ENCODE data around the gene DMRTA1.
"Not testable (repeated sequence)": the region's sequence is repeated elsewhere in the genome, so short reads cannot be mapped to it uniquely, and the experiment has no call there.

The DMRTA1 gene, protein sequence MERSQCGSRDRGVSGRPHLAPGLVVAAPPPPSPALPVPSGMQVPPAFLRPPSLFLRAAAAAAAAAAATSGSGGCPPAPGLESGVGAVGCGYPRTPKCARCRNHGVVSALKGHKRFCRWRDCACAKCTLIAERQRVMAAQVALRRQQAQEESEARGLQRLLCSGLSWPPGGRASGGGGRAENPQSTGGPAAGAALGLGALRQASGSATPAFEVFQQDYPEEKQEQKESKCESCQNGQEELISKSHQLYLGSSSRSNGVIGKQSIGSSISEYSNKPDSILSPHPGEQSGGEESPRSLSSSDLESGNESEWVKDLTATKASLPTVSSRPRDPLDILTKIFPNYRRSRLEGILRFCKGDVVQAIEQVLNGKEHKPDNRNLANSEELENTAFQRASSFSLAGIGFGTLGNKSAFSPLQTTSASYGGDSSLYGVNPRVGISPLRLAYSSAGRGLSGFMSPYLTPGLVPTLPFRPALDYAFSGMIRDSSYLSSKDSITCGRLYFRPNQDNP

GRCh38 chr9:22446589-22446949, at the start of gene DMRTA1:
Gene DMRTA1 (plus strand): TSS chr9:22446824. CDS start chr9:22447066, 242 bp downstream.
- DNase-seq = peak; percentile 25

DNA sequence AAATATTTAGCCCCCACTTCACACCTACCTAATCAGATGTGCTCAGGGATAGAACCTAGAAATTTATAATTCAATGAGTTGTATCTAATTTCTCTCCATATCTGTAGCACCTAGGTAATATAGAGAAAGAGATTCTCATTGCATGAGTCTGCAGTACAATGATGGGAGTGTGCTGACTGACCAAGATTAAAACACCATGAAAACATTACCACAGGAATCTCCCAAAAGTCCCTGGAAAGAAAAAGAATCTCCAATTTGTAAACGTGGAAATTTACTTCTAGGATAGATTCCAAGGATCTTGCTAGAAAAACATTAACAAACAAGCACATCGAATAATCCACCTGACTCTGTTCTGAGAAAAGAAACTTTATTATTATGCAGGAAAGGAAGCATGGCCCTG, 45.0 kb upstream of the DMRTA1 start:
- no peak for DNase-seq

DNA sequence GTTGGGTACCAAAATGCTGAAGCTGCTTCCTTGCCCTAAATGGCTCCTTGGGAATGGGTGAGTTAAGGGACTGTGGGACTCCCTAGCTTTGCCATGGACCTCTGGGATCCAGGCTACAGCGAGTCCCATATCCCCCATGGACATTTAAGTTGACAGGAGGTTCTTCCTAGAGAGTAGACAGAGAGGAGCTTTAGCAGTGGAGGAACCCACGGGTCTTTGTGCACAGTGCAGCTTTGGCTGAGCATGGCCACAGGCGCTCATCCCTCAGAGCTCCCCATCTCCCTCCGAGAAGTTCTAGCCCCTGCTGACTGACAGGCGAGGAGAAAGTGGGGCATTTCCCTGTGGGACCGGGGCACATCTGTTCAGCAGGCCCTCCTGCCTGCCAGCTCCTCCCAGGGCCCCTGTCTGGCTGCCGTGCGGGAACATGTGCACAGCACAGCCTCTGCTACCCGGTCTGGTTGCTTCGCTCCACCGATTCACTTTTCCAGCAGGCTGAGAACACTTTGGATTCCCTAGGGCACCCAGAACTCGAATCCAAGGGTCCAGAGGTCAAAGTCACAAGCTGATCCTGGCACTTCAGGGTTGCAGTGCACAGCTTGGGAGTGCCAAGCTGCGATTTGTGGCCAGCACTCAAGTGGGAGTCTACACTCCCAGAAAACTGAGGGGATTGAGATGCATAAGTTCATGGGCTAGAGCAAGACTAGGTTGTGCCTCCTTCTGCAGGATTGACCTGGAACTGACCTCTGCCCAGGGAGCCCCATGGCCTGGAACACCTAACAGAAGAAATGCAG, 40.6 kb upstream of the DMRTA1 start:
- no peak for DNase-seq

DNA sequence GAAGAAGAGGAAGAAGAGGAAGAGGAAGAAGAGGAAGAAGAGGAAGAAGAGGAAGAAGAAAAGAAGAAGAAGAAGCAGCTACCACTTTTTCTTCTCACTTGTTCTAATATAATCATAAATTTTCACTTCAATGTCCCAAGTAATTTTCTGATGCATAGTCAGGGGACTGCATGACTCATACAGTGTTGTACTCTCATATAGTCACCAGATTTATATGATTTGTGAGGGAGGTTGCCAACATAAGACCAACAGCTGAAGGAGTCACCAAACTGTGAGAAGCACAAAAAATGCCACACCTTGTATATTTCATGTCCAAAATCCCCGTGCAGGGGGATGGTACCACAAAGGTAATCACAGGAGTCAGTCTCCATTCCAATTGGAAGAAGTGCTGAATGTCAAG, 32.7 kb upstream of the DMRTA1 start:
- no peak for DNase-seq

- no peak for DNase-seq
Observed at GRCh38 chr9:22415941-22416691, 30.5 kb upstream of the DMRTA1 start.

GRCh38 chr9:22416692-22417060, 29.9 kb upstream of the DMRTA1 start:
- no peak for DNase-seq

DNA sequence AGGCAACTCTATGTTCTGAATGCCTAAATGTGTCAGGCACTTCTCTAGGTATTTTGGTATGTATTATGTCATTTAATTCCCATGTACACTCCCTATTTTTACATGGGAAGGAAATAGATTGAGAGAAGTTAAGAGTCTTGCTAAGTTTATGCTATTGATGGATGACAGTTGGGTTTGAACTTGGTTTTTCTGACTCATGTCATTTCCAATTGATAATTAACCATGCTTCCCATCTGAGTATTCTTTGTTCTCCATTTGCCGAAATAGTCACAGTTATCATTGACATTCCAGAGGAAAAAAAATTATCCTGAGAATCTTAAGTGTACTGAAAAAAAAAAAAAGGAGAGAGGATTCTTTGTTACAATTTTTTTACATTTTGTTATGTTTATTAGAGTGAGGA, 23.1 kb upstream of the DMRTA1 start:
- DNase-seq = no peak

DNA sequence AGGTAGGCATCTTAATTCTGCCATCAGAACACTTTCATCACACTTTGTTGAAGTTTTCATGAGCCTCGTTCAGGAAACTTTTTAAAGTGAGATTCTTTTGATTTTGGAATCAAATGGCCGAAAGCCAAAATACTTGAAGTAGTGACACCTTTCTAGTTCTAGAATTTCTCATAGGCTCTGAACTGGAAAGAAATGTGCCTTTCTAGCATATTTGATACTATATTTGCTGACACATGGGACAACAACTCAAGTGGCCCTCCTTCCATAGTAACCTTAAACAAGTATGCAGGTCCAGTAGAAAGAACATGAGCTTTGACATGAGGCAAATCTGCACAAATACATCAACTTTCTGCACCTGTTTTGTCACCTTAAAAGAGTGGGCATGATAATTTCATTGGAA, 22.0 kb upstream of the DMRTA1 start:
- DNase-seq = no peak

GRCh38 chr9:22425551-22425950, 21.1 kb upstream of the DMRTA1 start:
- DNase-seq = no peak

GRCh38 chr9:22427226-22427880, 19.3 kb upstream of the DMRTA1 start:
- no peak for DNase-seq

GRCh38 chr9:22433691-22434090, 12.9 kb upstream of the DMRTA1 start:
- no peak for DNase-seq

GRCh38 chr9:22435252-22435651, 11.4 kb upstream of the DMRTA1 start:
- DNase-seq = not testable (repeated sequence)

DNA sequence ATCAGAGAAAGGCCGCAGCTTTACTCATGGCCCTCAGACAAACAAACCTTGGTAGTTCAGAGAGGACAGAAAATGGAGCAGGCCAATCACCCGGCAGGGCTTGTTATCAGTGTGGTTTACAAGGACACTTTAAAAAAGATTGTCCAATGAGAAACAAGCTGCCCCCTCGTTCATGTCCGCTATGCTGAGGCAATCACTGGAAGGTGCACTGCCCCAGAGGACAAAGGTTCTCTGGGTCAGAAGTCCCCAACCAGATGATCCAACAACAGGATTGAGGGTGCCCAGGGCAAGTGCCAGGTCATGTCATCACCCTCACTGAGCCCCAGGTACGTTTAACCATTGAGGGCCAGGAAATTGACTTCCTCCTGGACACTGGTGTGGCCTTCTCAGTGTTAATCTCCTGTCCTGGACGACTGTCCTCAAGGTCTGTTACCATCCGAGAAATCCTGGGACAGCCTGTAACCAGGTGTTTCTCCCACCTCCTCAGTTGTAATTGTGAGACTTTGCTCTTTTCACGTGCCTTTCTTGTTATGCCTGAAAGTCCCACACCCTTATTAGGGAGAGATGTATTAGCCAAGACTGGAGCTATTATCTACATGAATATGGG, 9.1 kb upstream of the DMRTA1 start:
- not testable (repeated sequence) for DNase-seq

DNA sequence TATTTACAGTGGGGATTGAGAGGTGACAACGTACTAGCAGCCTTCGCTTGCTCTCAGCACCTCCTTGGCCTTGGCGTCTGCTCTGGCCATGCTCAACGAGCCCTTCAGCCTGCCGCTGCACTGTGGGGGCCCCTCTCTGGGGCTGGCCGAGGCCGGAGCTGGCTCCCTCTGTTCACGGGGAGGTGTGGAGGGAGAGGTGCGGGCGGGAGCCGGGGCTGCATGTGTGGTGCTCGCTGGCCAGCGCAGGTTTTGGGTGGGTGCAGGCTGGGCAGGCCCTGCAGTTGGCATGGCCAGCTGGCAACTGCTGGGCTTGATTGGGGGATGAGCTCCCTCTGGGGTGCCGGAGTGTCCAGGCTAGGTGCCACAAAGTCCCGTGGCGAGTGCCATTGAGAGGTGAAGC, 5.8 kb upstream of the DMRTA1 start:
- DNase-seq = no peak

DNA sequence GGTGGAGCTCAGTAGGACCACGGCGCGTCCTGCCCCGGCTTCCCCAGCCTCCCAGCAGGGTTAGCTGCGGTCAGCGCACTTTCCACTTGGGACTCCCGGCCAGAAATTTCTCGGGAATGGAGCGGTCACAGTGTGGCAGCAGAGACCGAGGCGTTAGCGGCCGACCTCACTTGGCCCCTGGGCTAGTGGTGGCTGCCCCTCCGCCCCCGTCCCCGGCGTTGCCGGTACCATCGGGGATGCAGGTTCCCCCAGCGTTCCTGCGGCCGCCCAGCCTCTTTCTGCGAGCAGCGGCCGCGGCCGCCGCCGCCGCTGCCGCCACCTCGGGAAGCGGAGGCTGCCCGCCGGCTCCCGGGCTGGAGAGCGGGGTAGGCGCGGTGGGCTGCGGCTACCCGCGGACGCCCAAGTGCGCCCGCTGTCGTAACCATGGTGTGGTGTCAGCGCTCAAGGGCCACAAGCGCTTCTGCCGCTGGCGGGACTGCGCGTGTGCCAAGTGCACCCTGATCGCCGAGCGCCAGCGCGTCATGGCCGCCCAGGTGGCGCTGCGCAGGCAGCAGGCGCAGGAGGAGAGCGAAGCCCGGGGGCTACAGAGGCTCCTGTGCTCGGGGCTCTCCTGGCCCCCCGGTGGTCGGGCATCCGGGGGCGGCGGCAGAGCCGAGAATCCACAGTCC, 460 bp downstream of the DMRTA1 start:
- DNase-seq = no peak

DNA sequence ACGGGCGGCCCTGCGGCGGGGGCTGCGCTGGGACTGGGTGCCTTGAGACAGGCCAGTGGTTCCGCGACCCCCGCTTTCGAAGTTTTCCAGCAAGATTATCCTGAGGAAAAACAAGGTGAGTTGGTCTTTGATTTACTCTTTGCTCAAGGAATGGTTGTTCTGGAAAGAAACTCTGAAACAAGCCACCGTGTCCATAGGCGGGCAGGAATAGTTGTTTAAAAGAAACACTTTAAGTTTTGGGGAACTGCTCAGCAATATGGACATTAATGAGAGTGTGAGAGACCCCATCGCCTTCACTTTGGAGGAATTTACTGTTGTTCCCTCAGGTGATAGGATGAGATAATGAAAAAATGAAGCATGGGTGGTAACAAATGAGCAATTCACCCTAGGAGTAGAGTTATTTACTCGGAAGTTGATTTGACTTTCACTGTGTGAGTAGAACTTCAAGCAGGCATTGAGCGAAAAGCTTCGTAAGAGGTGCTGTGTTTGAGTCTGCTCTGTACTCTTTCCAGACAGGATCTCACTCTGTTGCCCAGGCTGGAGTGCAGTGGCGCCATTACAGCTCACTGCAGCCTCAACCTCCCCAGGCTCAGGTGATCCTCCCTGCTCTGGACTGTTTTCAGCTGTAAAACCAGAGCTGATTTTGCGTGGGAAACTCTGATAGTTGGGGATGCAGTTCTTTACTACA, 1.1 kb downstream of the DMRTA1 start:
- DNase-seq = no peak

- DNase-seq = no peak
Observed at GRCh38 chr9:22449719-22450118, 3.1 kb downstream of the DMRTA1 start.

DNA sequence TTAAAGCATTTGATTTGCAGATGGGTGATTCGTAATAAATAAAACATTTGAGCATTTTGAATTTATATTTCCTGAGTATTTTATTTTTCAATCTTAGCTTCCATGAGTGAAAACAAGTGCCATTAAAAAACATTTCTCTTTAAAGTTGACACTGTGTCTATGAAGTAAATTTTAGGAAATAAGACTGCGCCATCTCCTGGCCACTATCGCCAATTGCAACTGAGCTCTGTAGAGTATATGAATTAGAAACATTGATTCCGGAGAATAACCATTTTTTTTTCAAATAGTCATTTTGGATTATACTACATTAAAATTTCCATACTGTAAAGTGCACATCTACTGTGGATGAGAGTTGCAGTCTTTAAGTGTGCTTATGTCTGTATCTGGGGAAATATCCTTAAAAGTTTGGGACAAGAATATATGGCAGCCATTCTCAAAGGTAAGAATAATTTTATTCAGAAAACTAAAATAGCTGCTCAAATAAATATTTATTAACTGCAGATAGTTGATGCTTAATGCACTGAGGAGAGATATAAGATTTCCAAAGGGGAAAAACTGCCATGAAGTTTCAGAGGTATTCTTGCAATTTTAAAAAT, 5.9 kb downstream of the DMRTA1 start:
- DNase-seq = no peak

DNA sequence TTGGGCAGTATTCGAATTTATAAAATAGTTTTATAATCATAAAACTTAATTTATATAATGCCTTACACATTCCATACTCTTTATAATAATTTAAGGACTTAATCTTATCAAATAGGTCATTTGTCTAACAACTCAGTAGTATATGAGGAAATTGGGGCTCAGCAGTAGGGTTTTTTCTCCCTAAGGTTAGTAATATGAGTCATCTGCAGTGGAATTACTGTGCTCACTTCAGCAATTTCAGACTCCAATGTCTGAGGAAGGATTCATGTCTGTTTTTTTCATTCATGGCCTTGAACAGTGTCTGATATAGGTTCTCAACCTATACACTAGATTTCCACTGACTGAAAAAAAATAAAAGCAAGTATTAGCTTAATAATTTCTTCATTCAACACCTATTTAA, 7.4 kb downstream of the DMRTA1 start:
- no peak for DNase-seq

DNA sequence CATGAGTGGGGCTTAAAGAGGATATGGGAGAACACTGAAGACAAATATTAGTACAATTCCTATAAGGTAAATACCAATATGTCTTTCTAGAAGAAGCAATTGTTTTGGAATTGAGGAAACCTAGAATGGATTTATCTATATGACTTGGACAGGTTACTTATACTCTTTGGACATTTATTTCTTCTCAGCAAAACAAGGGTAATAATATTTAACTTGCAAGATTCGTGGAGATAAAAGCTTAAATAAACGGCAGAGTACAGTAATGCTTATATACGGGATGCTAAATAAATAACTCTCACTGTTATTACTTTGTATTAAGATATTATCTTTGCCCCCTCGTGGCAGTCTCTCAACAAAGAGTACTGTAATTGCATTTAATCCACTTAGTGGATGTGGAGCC, 8.6 kb downstream of the DMRTA1 start:
- no peak for DNase-seq

DNA sequence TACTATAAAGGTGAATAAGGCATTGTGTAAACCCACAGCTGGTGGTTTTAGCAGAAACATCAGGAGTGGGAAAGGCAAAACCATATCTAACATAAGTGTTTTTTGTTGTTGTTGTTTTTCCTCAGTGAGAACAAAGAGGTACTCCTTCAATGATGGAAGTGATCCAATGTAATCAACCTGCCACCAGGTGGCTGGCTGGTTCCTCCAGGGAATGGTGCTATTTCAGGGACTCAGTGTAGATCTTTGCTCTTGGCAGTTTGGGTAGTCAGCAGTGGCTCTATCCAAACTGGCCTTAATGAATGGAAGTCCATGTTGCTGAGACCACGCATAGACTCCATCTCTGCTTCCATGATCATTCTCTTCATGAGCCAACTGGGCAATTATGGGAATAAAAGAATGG, 10.8 kb downstream of the DMRTA1 start:
- no peak for DNase-seq

Measured in cortex of kidney (tissue), 1 donor.